ENCODE results near the gene SELENOM. TPM values are rescaled to one million over a fixed set of nuclear protein-coding genes. Genes with fewer than 3 reads are reported as not detected.
A peak's percentile ranks its signal among the peaks of the same experiment; 100 is the strongest.

Gene SELENOM
- total and polyA plus RNA-seq, 2 of the 8 experiments (the other 6 are each of a cell fraction or from before 2014, with no cell fraction given) = 22.7 to 40.0 TPM

GRCh38 chr22:31120230-31120629, 12.9 kb upstream of the SELENOM start:
- Histone ChIP-seq H3K27me3 (replicated peaks in 1 of 4; ENCODE audit: control insufficient read depth in 3 of 4, extremely low read depth in 1 of 4, insufficient read depth in 3 of 4, low read length in 3 of 4) (no peaks in the 10 kb centered on the region; a peak in 1 of 7 replicates), H3K79me2 (ENCODE audit: control insufficient read depth in 1 of 2, insufficient read depth in 2 of 2, low read length in 2 of 2) (no peaks in the 10 kb centered on the region), H2BK120ac (replicated peaks; ENCODE audit: low read depth, low read length) (no peak overlapping the region), H3K4me2 (ENCODE audit: insufficient read depth in 1 of 2, low read depth in 2 of 2, low read length in 2 of 2) (no peak overlapping the region), H4K5ac (ENCODE audit: insufficient read length, low read depth, low read length) (no peak overlapping the region), H3K79me1 (ENCODE audit: low read depth, low read length) (no peaks in the 10 kb centered on the region), H3K23me2 (ENCODE audit: low read depth, low read length) (no peaks in the 10 kb centered on the region; the same call in 1 of the 2 replicates), H2BK12ac (ENCODE audit: low read depth, low read length) (0 out of 2 replicates have a peak overlapping the region, but pooled peaks have one; percentile 17), H2AK5ac (ENCODE audit: low read depth, low read length) (no peak overlapping the region), H3K4ac (replicated peaks; ENCODE audit: insufficient read length, low read depth, low read length) (peak overlapping the region; percentile 29), H3K36me3 (ENCODE audit: control insufficient read depth in 2 of 4, insufficient read depth in 4 of 4, low read length in 3 of 4) (no peaks in the 10 kb centered on the region), H4K20me1 (replicated peaks in 1 of 2; ENCODE audit: control insufficient read depth in 1 of 2, insufficient read depth in 2 of 2, low read length in 2 of 2) (no peaks in the 10 kb centered on the region), H3K9me3 (ENCODE audit: insufficient read depth in 2 of 2, low read depth in 1 of 2, low read length in 1 of 2) (no peaks in the 10 kb centered on the region), H2AFZ (ENCODE audit: low read length) (no peak overlapping the region), H3K23ac (ENCODE audit: insufficient read length) (no peak overlapping the region), H4K91ac (replicated peaks; ENCODE audit: insufficient read length, low read length) (no peak overlapping the region), H2BK20ac (ENCODE audit: low read length) (no peak overlapping the region), H3K14ac (ENCODE audit: insufficient read length) (no peak overlapping the region), H2BK5ac (ENCODE audit: low read depth, low read length) (no peak overlapping the region), H3K9ac (replicated peaks in 1 of 4; ENCODE audit: extremely low read depth in 1 of 4, low read depth in 3 of 4, low read length in 3 of 4) (no peak overlapping the region), H4K8ac (ENCODE audit: extremely low read depth, insufficient read depth, low read length) (no peak overlapping the region), H3K4me3 (ENCODE audit: extremely low read depth in 1 of 4, insufficient read depth in 2 of 4, low read depth in 3 of 4, low read length in 4 of 4) (no peak overlapping the region), H2BK15ac (ENCODE audit: low read length) (no peak overlapping the region), H3K56ac (replicated peaks; ENCODE audit: insufficient read length, low read depth, low read length) (no peak overlapping the region), H3K27ac (ENCODE audit: low read depth, low read length) (no peak overlapping the region), H3K18ac (ENCODE audit: extremely low read depth, low read length) (no peak overlapping the region; the same call in 1 of the 2 replicates), H3K4me1 (replicated peaks in 1 of 4; ENCODE audit: control insufficient read depth in 3 of 4, insufficient read depth in 4 of 4, low read length in 3 of 4) (peaks cover 0 to 11% (median 5%) of the 10 kb centered on the region in 4 experiments; a peak in 6 of 7 replicates)
- 73% methylated on average over 5 of the region's 5 CpGs; no CpG with 5 or more reads in 1 of the 2 experiments for WGBS, 2 experiments (ENCODE audit: extremely low coverage in 1 of 2, insufficient coverage in 1 of 2, insufficient read length in 1 of 2, insufficient replicate concordance in 2 of 2, low coverage in 1 of 2, low lambda C conversion rate in 2 of 2, missing lambda C conversion rate in 1 of 2)
- no peak for FAIRE-seq
- DNase-seq (ENCODE audit: low read depth in 1 of 2, low spot score in 2 of 2) = no peak
- CTCF ChIA-PET (ENCODE audit: partially characterized antibody) = interaction anchor here (0.7 to 2.9 kb wide), 7 partner anchors 11 to 108 kb away, joined by 3 to 14 read pairs (median 4); partner anchors contain the start of gene SELENOM
- POLR2A ChIA-PET (ENCODE audit: partially characterized antibody) = interaction anchor here (1.2 kb wide), 1 partner anchor 23 kb away, joined by 3 read pairs; no protein-coding TSS in a partner anchor
- no peak for TF ChIP-seq TAF7 (optimal IDR thresholded peaks at IDR 0.05; ENCODE audit: borderline replicate concordance, low read depth, low read length)
- TF ChIP-seq RNF2 (IDR thresholded peaks at IDR 0.05; ENCODE audit: borderline replicate concordance, low read depth, low read length, missing control alignments, poor library complexity, severe bottlenecking) = no peak
